Measurements from ENCODE around the gene ZPBP2. TPM values are rescaled to one million over a fixed set of nuclear protein-coding genes. Genes with fewer than 3 reads are reported as not detected.

The ZPBP2 gene
- total and polyA plus RNA-seq, 2 of the 13 experiments (the other 11 are each of a cell fraction or from before 2014, with no cell fraction given) = not detected

DNA sequence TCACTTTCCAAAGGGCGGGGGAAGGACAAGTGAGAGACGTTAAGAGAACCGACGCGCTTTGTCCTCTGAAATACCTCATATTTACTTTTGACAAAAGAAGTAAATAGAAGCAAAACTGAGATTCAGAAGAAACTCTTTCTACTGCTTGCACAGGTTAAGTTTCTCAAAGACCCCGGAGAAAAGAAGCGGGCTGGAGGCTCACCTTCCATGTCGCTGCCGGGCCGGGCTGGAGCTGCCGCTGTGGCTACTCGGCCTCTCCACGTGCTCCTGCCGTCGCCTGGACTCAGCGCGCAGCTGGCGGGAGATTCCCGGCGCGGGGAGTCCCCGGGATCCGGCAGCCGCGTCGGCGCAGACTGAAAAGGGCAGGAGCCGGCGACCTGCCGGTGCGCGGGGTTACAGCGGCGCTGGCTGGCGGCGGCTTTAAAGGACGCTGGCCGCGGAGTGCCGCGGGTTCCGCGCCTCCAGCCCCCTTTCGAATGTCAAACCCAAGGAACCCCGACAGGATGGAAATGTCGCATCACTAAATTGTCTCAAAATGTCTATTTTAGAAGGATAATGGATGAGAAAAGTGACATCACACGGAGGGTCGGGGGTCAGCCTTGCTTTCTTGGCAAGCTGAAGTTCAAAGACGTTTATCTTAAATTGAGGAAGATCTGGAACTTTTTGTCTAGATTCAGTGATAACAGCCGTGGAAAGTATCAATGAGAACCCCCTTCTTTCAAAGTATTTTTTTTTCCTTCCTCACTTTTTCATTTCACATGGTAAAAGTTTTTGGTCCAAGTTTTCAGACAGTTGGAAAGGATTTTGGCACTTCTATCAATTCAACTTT, 3.9 kb upstream of the ZPBP2 start, which contains the start of gene IKZF3 (continued):
- TF ChIP-seq, protein P1, sequence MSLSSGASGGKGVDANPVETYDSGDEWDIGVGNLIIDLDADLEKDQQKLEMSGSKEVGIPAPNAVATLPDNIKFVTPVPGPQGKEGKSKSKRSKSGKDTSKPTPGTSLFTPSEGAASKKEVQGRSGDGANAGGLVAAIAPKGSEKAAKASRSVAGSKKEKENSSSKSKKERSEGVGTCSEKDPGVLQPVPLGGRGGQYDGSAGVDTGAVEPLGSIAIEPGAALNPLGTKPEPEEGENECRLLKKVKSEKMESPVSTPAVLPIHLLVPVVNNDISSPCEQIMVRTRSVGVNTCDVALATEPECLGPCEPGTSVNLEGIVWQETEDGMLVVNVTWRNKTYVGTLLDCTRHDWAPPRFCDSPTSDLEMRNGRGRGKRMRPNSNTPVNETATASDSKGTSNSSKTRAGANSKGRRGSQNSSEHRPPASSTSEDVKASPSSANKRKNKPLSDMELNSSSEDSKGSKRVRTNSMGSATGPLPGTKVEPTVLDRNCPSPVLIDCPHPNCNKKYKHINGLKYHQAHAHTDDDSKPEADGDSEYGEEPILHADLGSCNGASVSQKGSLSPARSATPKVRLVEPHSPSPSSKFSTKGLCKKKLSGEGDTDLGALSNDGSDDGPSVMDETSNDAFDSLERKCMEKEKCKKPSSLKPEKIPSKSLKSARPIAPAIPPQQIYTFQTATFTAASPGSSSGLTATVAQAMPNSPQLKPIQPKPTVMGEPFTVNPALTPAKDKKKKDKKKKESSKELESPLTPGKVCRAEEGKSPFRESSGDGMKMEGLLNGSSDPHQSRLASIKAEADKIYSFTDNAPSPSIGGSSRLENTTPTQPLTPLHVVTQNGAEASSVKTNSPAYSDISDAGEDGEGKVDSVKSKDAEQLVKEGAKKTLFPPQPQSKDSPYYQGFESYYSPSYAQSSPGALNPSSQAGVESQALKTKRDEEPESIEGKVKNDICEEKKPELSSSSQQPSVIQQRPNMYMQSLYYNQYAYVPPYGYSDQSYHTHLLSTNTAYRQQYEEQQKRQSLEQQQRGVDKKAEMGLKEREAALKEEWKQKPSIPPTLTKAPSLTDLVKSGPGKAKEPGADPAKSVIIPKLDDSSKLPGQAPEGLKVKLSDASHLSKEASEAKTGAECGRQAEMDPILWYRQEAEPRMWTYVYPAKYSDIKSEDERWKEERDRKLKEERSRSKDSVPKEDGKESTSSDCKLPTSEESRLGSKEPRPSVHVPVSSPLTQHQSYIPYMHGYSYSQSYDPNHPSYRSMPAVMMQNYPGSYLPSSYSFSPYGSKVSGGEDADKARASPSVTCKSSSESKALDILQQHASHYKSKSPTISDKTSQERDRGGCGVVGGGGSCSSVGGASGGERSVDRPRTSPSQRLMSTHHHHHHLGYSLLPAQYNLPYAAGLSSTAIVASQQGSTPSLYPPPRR (CRISPR knock-in tag; IDR thresholded peaks at IDR 0.05; ENCODE audit: borderline replicate concordance) = peak; percentile 67; the same call in 1 of the 2 replicates
- TF ChIP-seq, protein P2, sequence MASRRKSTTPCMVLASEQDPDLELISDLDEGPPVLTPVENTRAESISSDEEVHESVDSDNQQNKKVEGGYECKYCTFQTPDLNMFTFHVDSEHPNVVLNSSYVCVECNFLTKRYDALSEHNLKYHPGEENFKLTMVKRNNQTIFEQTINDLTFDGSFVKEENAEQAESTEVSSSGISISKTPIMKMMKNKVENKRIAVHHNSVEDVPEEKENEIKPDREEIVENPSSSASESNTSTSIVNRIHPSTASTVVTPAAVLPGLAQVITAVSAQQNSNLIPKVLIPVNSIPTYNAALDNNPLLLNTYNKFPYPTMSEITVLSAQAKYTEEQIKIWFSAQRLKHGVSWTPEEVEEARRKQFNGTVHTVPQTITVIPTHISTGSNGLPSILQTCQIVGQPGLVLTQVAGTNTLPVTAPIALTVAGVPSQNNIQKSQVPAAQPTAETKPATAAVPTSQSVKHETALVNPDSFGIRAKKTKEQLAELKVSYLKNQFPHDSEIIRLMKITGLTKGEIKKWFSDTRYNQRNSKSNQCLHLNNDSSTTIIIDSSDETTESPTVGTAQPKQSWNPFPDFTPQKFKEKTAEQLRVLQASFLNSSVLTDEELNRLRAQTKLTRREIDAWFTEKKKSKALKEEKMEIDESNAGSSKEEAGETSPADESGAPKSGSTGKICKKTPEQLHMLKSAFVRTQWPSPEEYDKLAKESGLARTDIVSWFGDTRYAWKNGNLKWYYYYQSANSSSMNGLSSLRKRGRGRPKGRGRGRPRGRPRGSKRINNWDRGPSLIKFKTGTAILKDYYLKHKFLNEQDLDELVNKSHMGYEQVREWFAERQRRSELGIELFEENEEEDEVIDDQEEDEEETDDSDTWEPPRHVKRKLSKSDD (CRISPR knock-in tag; IDR thresholded peaks at IDR 0.05; ENCODE audit: low read depth) = peak; percentile 73; the same call in 1 of the 2 replicates
- TF ChIP-seq ZNF766 (CRISPR knock-in tag; IDR thresholded peaks at IDR 0.05; ENCODE audit: borderline replicate concordance) (peak; percentile 99), ZNF546 (CRISPR knock-in tag; conservative IDR thresholded peaks at IDR 0.05) (peak; percentile 97), TGIF2 (CRISPR knock-in tag; IDR thresholded peaks at IDR 0.05) (peak; percentile 49; the same call in 1 of the 2 replicates), ZFP62 (CRISPR knock-in tag; IDR thresholded peaks at IDR 0.05) (no peak), ZFP41 (CRISPR knock-in tag; IDR thresholded peaks at IDR 0.05; ENCODE audit: borderline replicate concordance) (peak; percentile 98; the same call in 1 of the 2 replicates)
- TF ChIP-seq, protein P3, sequence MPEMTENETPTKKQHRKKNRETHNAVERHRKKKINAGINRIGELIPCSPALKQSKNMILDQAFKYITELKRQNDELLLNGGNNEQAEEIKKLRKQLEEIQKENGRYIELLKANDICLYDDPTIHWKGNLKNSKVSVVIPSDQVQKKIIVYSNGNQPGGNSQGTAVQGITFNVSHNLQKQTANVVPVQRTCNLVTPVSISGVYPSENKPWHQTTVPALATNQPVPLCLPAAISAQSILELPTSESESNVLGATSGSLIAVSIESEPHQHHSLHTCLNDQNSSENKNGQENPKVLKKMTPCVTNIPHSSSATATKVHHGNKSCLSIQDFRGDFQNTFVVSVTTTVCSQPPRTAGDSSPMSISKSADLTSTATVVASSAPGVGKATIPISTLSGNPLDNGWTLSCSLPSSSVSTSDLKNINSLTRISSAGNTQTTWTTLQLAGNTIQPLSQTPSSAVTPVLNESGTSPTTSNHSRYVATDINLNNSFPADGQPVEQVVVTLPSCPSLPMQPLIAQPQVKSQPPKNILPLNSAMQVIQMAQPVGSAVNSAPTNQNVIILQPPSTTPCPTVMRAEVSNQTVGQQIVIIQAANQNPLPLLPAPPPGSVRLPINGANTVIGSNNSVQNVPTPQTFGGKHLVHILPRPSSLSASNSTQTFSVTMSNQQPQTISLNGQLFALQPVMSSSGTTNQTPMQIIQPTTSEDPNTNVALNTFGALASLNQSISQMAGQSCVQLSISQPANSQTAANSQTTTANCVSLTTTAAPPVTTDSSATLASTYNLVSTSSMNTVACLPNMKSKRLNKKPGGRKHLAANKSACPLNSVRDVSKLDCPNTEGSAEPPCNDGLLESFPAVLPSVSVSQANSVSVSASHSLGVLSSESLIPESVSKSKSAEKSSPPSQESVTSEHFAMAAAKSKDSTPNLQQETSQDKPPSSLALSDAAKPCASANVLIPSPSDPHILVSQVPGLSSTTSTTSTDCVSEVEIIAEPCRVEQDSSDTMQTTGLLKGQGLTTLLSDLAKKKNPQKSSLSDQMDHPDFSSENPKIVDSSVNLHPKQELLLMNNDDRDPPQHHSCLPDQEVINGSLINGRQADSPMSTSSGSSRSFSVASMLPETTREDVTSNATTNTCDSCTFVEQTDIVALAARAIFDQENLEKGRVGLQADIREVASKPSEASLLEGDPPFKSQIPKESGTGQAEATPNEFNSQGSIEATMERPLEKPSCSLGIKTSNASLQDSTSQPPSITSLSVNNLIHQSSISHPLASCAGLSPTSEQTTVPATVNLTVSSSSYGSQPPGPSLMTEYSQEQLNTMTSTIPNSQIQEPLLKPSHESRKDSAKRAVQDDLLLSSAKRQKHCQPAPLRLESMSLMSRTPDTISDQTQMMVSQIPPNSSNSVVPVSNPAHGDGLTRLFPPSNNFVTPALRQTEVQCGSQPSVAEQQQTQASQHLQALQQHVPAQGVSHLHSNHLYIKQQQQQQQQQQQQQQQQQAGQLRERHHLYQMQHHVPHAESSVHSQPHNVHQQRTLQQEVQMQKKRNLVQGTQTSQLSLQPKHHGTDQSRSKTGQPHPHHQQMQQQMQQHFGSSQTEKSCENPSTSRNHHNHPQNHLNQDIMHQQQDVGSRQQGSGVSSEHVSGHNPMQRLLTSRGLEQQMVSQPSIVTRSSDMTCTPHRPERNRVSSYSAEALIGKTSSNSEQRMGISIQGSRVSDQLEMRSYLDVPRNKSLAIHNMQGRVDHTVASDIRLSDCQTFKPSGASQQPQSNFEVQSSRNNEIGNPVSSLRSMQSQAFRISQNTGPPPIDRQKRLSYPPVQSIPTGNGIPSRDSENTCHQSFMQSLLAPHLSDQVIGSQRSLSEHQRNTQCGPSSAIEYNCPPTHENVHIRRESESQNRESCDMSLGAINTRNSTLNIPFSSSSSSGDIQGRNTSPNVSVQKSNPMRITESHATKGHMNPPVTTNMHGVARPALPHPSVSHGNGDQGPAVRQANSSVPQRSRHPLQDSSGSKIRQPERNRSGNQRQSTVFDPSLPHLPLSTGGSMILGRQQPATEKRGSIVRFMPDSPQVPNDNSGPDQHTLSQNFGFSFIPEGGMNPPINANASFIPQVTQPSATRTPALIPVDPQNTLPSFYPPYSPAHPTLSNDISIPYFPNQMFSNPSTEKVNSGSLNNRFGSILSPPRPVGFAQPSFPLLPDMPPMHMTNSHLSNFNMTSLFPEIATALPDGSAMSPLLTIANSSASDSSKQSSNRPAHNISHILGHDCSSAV (CRISPR knock-in tag; IDR thresholded peaks at IDR 0.05; ENCODE audit: borderline replicate concordance) = 0 out of 2 replicates have a peak, but pooled peaks have one; percentile 89
- TF ChIP-seq, protein P4, sequence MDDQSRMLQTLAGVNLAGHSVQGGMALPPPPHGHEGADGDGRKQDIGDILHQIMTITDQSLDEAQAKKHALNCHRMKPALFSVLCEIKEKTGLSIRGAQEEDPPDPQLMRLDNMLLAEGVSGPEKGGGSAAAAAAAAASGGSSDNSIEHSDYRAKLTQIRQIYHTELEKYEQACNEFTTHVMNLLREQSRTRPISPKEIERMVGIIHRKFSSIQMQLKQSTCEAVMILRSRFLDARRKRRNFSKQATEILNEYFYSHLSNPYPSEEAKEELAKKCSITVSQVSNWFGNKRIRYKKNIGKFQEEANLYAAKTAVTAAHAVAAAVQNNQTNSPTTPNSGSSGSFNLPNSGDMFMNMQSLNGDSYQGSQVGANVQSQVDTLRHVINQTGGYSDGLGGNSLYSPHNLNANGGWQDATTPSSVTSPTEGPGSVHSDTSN (CRISPR knock-in tag; IDR thresholded peaks at IDR 0.05; ENCODE audit: borderline replicate concordance) = peak; percentile 89; the same call in 1 of the 2 replicates
